ENCODE results near the gene ANG. TPM values are rescaled to one million over a fixed set of nuclear protein-coding genes. Genes with fewer than 3 reads are reported as not detected.
"Not testable (repeated sequence)": the region's sequence is repeated elsewhere in the genome, so short reads cannot be mapped to it uniquely, and the experiment has no call there.

Gene ANG
- polyA plus RNA-seq, 1 donor = 43.6 TPM

DNA sequence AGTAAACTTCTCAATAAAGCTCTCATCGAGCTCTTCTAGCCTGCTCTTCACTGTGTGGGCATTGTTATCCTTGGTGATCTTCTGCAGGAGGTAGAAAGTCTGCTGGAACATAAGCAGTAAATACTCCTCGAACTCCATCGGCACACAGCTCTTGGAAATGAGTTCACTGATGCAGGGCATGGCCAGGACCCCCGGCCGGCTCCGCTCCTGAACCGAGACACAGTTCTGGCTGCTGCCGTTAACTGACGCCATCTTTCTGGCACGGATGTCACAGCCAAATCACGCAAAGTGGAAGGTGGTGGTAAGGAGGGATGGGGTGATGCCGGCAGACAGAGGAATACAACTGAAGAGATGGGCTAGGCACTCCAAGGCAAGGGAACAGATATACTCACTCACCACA is 33.5 kb downstream of the ANG start:
- H3K9me3 ChIP-seq (ENCODE audit: control insufficient read depth, low read depth, low read length) = peaks cover 3% of the 10 kb centered on the region
- H3K27ac ChIP-seq (ENCODE audit: low read length) = no peak overlapping the region
- H3K4me3 ChIP-seq (ENCODE audit: low read length) = no peak overlapping the region
- 80% methylated on average over 1 of the region's 12 CpGs for WGBS (ENCODE audit: insufficient coverage, low lambda C conversion rate)
- peaks cover 19% of the 10 kb centered on the region for H3K27me3 ChIP-seq (ENCODE audit: control insufficient read depth, insufficient read depth, low read length)
- no peaks in the 10 kb centered on the region for H3K36me3 ChIP-seq (ENCODE audit: control insufficient read depth, insufficient read depth, low read length)
- peaks cover 11% of the 10 kb centered on the region for H3K4me1 ChIP-seq (ENCODE audit: control insufficient read depth, insufficient read depth, low read length)
- DNase-seq = no peak

DNA sequence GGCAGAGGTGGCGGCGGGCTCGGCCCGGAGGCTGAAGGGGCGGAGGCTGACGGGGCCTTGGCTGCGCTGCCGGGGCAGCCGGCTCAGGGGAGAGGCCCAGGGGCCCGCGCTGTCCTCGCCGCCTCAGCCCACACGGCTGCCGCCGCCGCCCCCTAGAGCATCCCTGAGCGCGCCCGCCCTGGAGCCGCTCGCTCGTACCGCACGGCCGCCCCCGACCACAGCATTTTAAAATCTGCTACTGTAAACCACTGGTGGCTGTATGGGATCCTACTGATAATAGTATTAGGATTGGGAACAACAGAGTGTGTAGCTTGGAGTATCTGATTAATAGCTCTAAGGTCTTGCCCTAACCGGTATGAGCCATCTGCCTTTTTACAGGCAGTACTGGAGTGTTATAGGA is 34.9 kb downstream of the ANG start:
- H3K36me3 ChIP-seq (ENCODE audit: control insufficient read depth, insufficient read depth, low read length) = no peaks in the 10 kb centered on the region
- no peak overlapping the region for H3K4me3 ChIP-seq (ENCODE audit: low read length)
- no peak overlapping the region for H3K27ac ChIP-seq (ENCODE audit: low read length)
- WGBS (ENCODE audit: insufficient coverage, low lambda C conversion rate) = no CpG with 5 or more reads among the region's 28 CpGs
- no peak for DNase-seq
- H3K27me3 ChIP-seq (ENCODE audit: control insufficient read depth, insufficient read depth, low read length) = peaks cover 19% of the 10 kb centered on the region
- peaks cover 3% of the 10 kb centered on the region for H3K9me3 ChIP-seq (ENCODE audit: control insufficient read depth, low read depth, low read length)
- peaks cover 8% of the 10 kb centered on the region for H3K4me1 ChIP-seq (ENCODE audit: control insufficient read depth, insufficient read depth, low read length)

DNA sequence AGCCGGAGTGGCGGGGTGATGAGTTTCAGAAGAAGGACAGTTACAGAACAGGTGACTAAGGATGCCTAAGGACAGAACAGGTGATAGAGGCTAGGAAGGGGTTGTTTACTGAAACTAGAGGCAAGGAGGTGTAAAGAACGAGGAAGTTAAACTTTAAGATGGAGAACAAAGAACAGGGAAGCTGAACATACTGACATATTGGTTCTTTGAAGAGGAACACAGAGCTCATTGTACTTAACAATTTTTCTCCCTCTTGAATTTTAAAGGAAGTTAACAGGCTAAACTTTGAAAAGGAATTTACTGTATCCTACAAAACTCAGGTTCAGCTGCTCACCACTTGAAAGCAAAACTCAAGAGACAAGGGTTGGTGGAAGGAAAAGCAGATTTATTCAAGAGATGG is 37.6 kb downstream of the ANG start:
- not testable (repeated sequence) for H3K4me1 ChIP-seq (ENCODE audit: control insufficient read depth, insufficient read depth, low read length); H3K36me3 ChIP-seq (ENCODE audit: control insufficient read depth, insufficient read depth, low read length); H3K27ac ChIP-seq (ENCODE audit: low read length); DNase-seq; H3K4me3 ChIP-seq (ENCODE audit: low read length); H3K9me3 ChIP-seq (ENCODE audit: control insufficient read depth, low read depth, low read length)
- 100% methylated on average over 1 of the region's 3 CpGs for WGBS (ENCODE audit: insufficient coverage, low lambda C conversion rate)
- H3K27me3 ChIP-seq (ENCODE audit: control insufficient read depth, insufficient read depth, low read length) = peaks cover 19% of the 10 kb centered on the region

- WGBS (ENCODE audit: insufficient coverage, low lambda C conversion rate) = no CpG with 5 or more reads among the region's 1 CpG
- Histone ChIP-seq H3K27ac (ENCODE audit: low read length) (no peak overlapping the region), H3K4me3 (ENCODE audit: low read length) (no peak overlapping the region), H3K4me1 (ENCODE audit: control insufficient read depth, insufficient read depth, low read length) (no peaks in the 10 kb centered on the region), H3K36me3 (ENCODE audit: control insufficient read depth, insufficient read depth, low read length) (no peaks in the 10 kb centered on the region), H3K27me3 (ENCODE audit: control insufficient read depth, insufficient read depth, low read length) (peaks cover 19% of the 10 kb centered on the region), H3K9me3 (ENCODE audit: control insufficient read depth, low read depth, low read length) (peaks cover 3% of the 10 kb centered on the region)
- DNase-seq = no peak
Measured at GRCh38 chr14:20726531-20726930, 38.0 kb downstream of the ANG start.

DNA sequence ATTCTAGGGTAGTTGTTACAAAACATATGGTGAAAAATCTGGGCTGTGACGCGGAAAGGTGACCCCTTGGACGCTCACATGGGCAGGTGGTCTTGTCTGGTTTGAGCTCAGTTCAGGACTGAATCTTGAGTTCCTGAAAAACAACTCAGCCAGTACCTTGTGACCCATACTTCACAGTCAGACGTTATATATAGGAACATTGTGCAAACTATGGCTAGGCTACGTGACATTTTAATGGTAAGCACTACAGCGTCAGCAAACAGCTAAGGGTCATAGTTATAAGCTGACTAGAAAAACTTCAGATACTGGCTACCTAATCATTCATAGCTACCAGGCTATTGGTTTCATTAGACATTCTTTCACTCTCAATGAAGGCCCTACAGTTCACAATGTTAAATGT is 42.3 kb downstream of the ANG start:
- Histone ChIP-seq H3K9me3 (ENCODE audit: control insufficient read depth, low read depth, low read length) (peaks cover under 1% of the 10 kb centered on the region), H3K27ac (ENCODE audit: low read length) (no peak overlapping the region), H3K4me3 (ENCODE audit: low read length) (no peak overlapping the region), H3K4me1 (ENCODE audit: control insufficient read depth, insufficient read depth, low read length) (no peaks in the 10 kb centered on the region), H3K27me3 (ENCODE audit: control insufficient read depth, insufficient read depth, low read length) (no peaks in the 10 kb centered on the region), H3K36me3 (ENCODE audit: control insufficient read depth, insufficient read depth, low read length) (no peaks in the 10 kb centered on the region)
- WGBS (ENCODE audit: insufficient coverage, low lambda C conversion rate) = 92% methylated on average over 3 of the region's 6 CpGs
- DNase-seq = no peak

DNA sequence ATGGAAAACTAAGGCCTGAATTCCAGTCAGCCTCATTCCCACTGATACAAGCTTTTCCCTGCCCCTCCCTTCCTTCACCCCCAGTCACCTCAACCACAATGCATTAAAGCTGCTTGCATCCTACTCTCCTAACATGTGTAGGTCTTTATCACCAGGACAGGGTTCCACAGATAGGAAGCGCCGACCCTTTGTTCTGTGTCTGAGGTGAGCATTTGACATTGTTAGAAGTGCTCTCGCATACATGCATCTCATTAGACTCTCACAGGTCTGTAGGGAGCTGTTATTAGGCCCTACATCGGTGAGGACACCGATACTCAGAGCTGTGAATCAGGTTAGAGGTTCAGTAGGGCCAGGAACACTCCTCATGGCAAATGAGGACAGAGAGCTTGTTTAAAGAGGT is 43.9 kb downstream of the ANG start:
- Histone ChIP-seq H3K27me3 (ENCODE audit: control insufficient read depth, insufficient read depth, low read length) (no peaks in the 10 kb centered on the region), H3K9me3 (ENCODE audit: control insufficient read depth, low read depth, low read length) (no peaks in the 10 kb centered on the region), H3K4me3 (ENCODE audit: low read length) (no peak overlapping the region), H3K4me1 (ENCODE audit: control insufficient read depth, insufficient read depth, low read length) (no peaks in the 10 kb centered on the region), H3K27ac (ENCODE audit: low read length) (no peak overlapping the region), H3K36me3 (ENCODE audit: control insufficient read depth, insufficient read depth, low read length) (no peaks in the 10 kb centered on the region)
- DNase-seq = no peak
- no CpG with 5 or more reads among the region's 5 CpGs for WGBS (ENCODE audit: insufficient coverage, low lambda C conversion rate)

- Histone ChIP-seq H3K36me3 (ENCODE audit: control insufficient read depth, insufficient read depth, low read length) (no peaks in the 10 kb centered on the region), H3K4me3 (ENCODE audit: low read length) (no peak overlapping the region), H3K9me3 (ENCODE audit: control insufficient read depth, low read depth, low read length) (no peaks in the 10 kb centered on the region), H3K4me1 (ENCODE audit: control insufficient read depth, insufficient read depth, low read length) (no peaks in the 10 kb centered on the region), H3K27me3 (ENCODE audit: control insufficient read depth, insufficient read depth, low read length) (no peaks in the 10 kb centered on the region), H3K27ac (ENCODE audit: low read length) (no peak overlapping the region)
- no peak for DNase-seq
- WGBS (ENCODE audit: insufficient coverage, low lambda C conversion rate) = 100% methylated on average over 2 of the region's 6 CpGs
Measured at GRCh38 chr14:20732979-20733635, 44.5 kb downstream of the ANG start.

GRCh38 chr14:20733684-20734429 is 45.3 kb downstream of the ANG start:
- Histone ChIP-seq H3K27ac (ENCODE audit: low read length) (no peak overlapping the region), H3K4me1 (ENCODE audit: control insufficient read depth, insufficient read depth, low read length) (no peaks in the 10 kb centered on the region), H3K4me3 (ENCODE audit: low read length) (no peak overlapping the region), H3K36me3 (ENCODE audit: control insufficient read depth, insufficient read depth, low read length) (no peaks in the 10 kb centered on the region), H3K9me3 (ENCODE audit: control insufficient read depth, low read depth, low read length) (no peaks in the 10 kb centered on the region), H3K27me3 (ENCODE audit: control insufficient read depth, insufficient read depth, low read length) (no peaks in the 10 kb centered on the region)
- DNase-seq = no peak
- 55% methylated on average over 4 of the region's 6 CpGs for WGBS (ENCODE audit: insufficient coverage, low lambda C conversion rate)

DNA sequence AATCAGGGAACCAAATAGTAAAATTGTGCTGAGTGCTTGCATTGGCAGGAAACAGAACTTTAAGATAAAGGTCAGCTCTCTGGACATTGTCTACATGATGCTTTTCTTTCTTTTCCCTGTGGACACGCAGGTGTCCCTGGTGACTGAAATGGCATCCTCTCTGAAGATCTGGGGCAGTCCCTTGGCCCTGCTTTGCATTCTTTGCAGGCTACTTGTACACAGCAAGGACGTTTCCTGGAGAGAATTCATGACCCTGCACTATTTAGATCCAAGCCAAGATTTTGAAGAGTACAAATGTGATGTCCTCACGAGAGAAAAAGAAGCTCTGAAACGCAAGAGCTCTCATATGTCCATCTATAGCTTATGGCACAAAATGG is 45.9 kb downstream of the ANG start:
- H3K36me3 ChIP-seq (ENCODE audit: control insufficient read depth, insufficient read depth, low read length) = no peaks in the 10 kb centered on the region
- no peak overlapping the region for H3K4me3 ChIP-seq (ENCODE audit: low read length)
- H3K4me1 ChIP-seq (ENCODE audit: control insufficient read depth, insufficient read depth, low read length) = no peaks in the 10 kb centered on the region
- H3K27ac ChIP-seq (ENCODE audit: low read length) = no peak overlapping the region
- DNase-seq = no peak
- no CpG with 5 or more reads among the region's 4 CpGs for WGBS (ENCODE audit: insufficient coverage, low lambda C conversion rate)
- H3K27me3 ChIP-seq (ENCODE audit: control insufficient read depth, insufficient read depth, low read length) = no peaks in the 10 kb centered on the region
- no peaks in the 10 kb centered on the region for H3K9me3 ChIP-seq (ENCODE audit: control insufficient read depth, low read depth, low read length)

DNA sequence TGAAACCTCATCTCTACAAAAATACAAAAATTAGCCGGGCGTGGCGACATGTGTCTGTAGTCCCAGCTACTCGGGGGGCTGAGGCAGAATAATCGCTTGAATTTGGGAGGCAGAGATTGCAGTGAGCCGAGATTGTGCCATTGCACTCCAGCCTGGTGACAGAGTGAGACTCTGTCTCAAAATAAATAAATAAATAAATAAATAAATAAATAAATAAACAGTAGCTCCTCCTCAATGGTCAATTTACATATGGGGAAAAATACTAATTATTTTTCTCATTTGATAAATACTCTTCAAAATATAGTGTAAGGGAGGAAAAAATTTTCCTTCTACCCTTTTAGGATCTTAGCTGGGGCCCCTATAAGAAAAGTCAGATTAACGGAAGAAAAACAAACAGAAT is 49.7 kb downstream of the ANG start:
- not testable (repeated sequence) for H3K27ac ChIP-seq (ENCODE audit: low read length); H3K4me1 ChIP-seq (ENCODE audit: control insufficient read depth, insufficient read depth, low read length); H3K9me3 ChIP-seq (ENCODE audit: control insufficient read depth, low read depth, low read length); H3K27me3 ChIP-seq (ENCODE audit: control insufficient read depth, insufficient read depth, low read length); DNase-seq; H3K36me3 ChIP-seq (ENCODE audit: control insufficient read depth, insufficient read depth, low read length); H3K4me3 ChIP-seq (ENCODE audit: low read length)
- WGBS (ENCODE audit: insufficient coverage, low lambda C conversion rate) = no CpG with 5 or more reads among the region's 7 CpGs

DNA sequence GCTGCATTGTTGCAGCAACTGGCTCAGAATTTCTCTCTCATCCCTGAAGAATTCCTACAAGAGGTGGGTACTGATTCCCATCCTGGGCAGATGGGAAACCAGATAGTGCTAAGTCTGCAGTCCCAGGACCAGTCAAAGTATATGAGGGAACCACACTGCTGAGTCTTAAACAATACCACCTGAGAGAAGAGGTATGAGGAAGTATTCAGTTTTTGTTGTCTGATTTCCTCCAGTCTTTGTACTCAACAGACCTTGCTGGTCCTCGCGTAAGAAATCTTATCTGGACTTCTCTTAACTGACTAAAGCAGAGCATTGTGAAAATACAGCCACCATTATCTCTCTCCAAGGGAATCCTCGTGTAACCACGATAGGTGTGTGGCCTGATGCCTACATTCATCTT is 53.6 kb downstream of the ANG start:
- DNase-seq = no peak
- WGBS (ENCODE audit: insufficient coverage, low lambda C conversion rate) = no CpG with 5 or more reads among the region's 4 CpGs

More for the DNA sequence above, 53.6 kb downstream of the ANG start:
- no peaks in the 10 kb centered on the region for H3K9me3 ChIP-seq (ENCODE audit: control insufficient read depth, low read depth, low read length)
- H3K4me3 ChIP-seq (ENCODE audit: low read length) = no peak overlapping the region
- H3K27me3 ChIP-seq (ENCODE audit: control insufficient read depth, insufficient read depth, low read length) = no peaks in the 10 kb centered on the region
- H3K4me1 ChIP-seq (ENCODE audit: control insufficient read depth, insufficient read depth, low read length) = no peaks in the 10 kb centered on the region
- no peaks in the 10 kb centered on the region for H3K36me3 ChIP-seq (ENCODE audit: control insufficient read depth, insufficient read depth, low read length)
- no peak overlapping the region for H3K27ac ChIP-seq (ENCODE audit: low read length)
